HuH-7.5 (cell line): Measurements from ENCODE around the gene ADAMTS2.

ENCODE experiments used
- DNase-seq: peaks from one replicate; pipeline ENCODE4 v3.0.0; 2011; ENCODE audit warnings: low spot score

Gene ADAMTS2

GRCh38 chr5:179371681-179372680, 26.7 kb upstream of the ADAMTS2 start:
- no peak for DNase-seq

GRCh38 chr5:179371121-179371510, 25.9 kb upstream of the ADAMTS2 start:
- DNase-seq = no peak

- no peak for DNase-seq
Measured at GRCh38 chr5:179370490-179371120, 25.3 kb upstream of the ADAMTS2 start.

GRCh38 chr5:179369530-179369884, 24.2 kb upstream of the ADAMTS2 start:
- DNase-seq = no peak

- DNase-seq = no peak
Measured at GRCh38 chr5:179368806-179369529, 23.7 kb upstream of the ADAMTS2 start.

- no peak for DNase-seq
Measured at GRCh38 chr5:179368126-179368805, 23.0 kb upstream of the ADAMTS2 start.

- DNase-seq = no peak
Measured at GRCh38 chr5:179367491-179367890, 22.2 kb upstream of the ADAMTS2 start.

GRCh38 chr5:179362355-179362754, 17.1 kb upstream of the ADAMTS2 start:
- DNase-seq = no peak

- DNase-seq = no peak
Measured at GRCh38 chr5:179361037-179361603, 15.9 kb upstream of the ADAMTS2 start.

GRCh38 chr5:179357031-179357430, 11.8 kb upstream of the ADAMTS2 start:
- DNase-seq = no peak

- DNase-seq = no peak
Measured at GRCh38 chr5:179355976-179356974, 11.0 kb upstream of the ADAMTS2 start.

GRCh38 chr5:179354305-179354882, 9.1 kb upstream of the ADAMTS2 start:
- DNase-seq = no peak

GRCh38 chr5:179348843-179349242, 3.6 kb upstream of the ADAMTS2 start:
- no peak for DNase-seq

GRCh38 chr5:179348011-179348530, 2.8 kb upstream of the ADAMTS2 start:
- DNase-seq = no peak

GRCh38 chr5:179347581-179347980, 2.3 kb upstream of the ADAMTS2 start:
- DNase-seq = no peak

GRCh38 chr5:179346875-179347274, 1.6 kb upstream of the ADAMTS2 start:
- no peak for DNase-seq

- no peak for DNase-seq
Measured at GRCh38 chr5:179346401-179346800, 1.1 kb upstream of the ADAMTS2 start.

GRCh38 chr5:179345183-179345432, 153 bp downstream of the ADAMTS2 start:
- no peak for DNase-seq

GRCh38 chr5:179344431-179345182, 654 bp downstream of the ADAMTS2 start:
- no peak for DNase-seq
